AG04449 (cell line): Measurements from ENCODE around the gene LCTL.

ENCODE experiments used
- CTCF ChIA-PET: fragments of 350-600 bp; formaldehyde crosslinking; extraction: SDS; loops from one replicate; lab custom pipeline; 2021; ENCODE audit warnings: antibody characterized with exemption; lab: Yijun Ruan, JAX
- POLR2A ChIA-PET: fragments of 400-600, 350-600 bp; formaldehyde crosslinking; extraction: SDS; loops from one replicate; lab custom pipeline; 2020; ENCODE audit warnings: antibody characterized with exemption, inconsistent platforms; lab: Yijun Ruan, JAX
- DNase-seq: peaks from one replicate; pipeline ENCODE4 v3.0.0-alpha.2; 2010; ENCODE audit warnings: low read depth, low spot score
- H3K4me3 ChIP-seq: 2 replicates; pipeline ENCODE4 v1.5.1; 2011; ENCODE audit warnings: low read depth, mild to moderate bottlenecking, control low read depth, low read length
- TF ChIP-seq, protein P1 (sequence below): IDR thresholded peaks from one replicate; pipeline ENCODE4 v1.5.1; 2011; ENCODE audit warnings: mild to moderate bottlenecking, moderate library complexity, low read length, control low read depth, inconsistent platforms; ENCODE audit not compliant: insufficient read depth; ENCODE audit errors: missing control alignments

LCTL gene

GRCh38 chr15:66564136-66565041 is 1.4 kb downstream of the LCTL start:
- ChIA-PET POLR2A (interaction anchor here (0.7 kb wide), 1 partner anchor 66 kb away, joined by 3 read pairs; no protein-coding TSS in a partner anchor), CTCF (interaction anchor here (0.9 to 5.1 kb wide), 8 partner anchors 9 to 287 kb away, joined by 3 to 88 read pairs (median 18); partner anchors contain the start of gene SNAPC5)
- TF ChIP-seq, protein P1, sequence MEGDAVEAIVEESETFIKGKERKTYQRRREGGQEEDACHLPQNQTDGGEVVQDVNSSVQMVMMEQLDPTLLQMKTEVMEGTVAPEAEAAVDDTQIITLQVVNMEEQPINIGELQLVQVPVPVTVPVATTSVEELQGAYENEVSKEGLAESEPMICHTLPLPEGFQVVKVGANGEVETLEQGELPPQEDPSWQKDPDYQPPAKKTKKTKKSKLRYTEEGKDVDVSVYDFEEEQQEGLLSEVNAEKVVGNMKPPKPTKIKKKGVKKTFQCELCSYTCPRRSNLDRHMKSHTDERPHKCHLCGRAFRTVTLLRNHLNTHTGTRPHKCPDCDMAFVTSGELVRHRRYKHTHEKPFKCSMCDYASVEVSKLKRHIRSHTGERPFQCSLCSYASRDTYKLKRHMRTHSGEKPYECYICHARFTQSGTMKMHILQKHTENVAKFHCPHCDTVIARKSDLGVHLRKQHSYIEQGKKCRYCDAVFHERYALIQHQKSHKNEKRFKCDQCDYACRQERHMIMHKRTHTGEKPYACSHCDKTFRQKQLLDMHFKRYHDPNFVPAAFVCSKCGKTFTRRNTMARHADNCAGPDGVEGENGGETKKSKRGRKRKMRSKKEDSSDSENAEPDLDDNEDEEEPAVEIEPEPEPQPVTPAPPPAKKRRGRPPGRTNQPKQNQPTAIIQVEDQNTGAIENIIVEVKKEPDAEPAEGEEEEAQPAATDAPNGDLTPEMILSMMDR, result no peak

DNA sequence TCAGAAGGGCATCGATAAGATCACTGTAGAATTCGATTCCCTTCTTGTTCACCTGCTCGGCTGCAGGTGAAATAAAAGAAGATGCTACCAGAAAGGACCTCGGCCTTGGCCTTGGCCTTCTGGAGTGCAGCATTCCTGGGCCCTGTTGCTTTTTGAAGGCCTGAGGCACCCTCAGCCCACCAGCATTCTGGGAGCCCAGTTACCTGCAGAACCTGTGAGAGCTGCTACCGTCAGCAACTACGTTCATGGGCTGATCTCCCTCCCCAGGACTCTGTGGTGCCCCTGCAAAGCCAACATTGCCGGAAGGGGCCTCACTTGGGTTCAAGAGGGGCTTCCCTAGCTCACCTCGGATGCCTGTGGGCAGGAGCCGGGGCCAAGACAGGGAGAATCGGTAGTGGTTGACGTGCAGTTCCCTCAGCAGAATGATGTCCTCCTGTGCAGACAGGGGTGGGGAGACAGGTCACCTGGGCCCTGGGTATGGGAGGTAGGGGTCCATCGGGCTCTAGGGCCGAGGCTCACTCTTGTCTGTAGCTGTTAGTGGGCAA is 2.2 kb downstream of the LCTL start:
- DNase-seq, result no peak
- no peak overlapping the region for H3K4me3 ChIP-seq
- CTCF ChIA-PET, result interaction anchor here (0.9 to 4.2 kb wide), 3 partner anchors 9 to 288 kb away, joined by 3 to 30 read pairs (median 4); no protein-coding TSS in a partner anchor
- POLR2A ChIA-PET, result interaction anchor here (0.7 kb wide), 1 partner anchor 65 kb away, joined by 3 read pairs; no protein-coding TSS in a partner anchor
- TF ChIP-seq, protein P1, result no peak

More at GRCh38 chr15:66564136-66565041, 1.4 kb downstream of the LCTL start:
- no peak overlapping the region for H3K4me3 ChIP-seq
- no peak for DNase-seq

DNA sequence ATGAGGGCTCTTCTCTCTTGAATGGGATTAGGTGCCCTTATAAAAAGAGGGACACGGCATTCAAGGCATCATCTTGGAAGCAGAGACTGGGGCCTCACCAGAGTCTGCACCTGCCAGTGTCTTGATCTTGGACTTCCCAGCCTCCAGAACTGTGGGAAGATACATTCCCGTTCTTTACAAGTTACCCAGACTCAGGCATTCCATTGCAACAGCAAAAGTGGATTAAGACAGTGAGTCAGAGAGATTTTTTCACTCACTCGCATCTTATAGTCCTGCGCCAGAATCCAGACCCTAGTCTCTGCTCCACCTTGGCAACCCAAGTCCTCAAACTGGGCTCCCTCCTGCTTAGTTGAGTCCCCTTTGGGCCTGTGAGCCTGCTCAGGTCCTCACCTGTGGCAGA is 2.7 kb downstream of the LCTL start:
- CTCF ChIA-PET, result interaction anchor here (1.2 kb wide), 1 partner anchor 12 kb away, joined by 4 read pairs; no protein-coding TSS in a partner anchor
- no peak overlapping the region for H3K4me3 ChIP-seq
- TF ChIP-seq, protein P1, result no peak
- POLR2A ChIA-PET, result no interaction called here
- no peak for DNase-seq

DNA sequence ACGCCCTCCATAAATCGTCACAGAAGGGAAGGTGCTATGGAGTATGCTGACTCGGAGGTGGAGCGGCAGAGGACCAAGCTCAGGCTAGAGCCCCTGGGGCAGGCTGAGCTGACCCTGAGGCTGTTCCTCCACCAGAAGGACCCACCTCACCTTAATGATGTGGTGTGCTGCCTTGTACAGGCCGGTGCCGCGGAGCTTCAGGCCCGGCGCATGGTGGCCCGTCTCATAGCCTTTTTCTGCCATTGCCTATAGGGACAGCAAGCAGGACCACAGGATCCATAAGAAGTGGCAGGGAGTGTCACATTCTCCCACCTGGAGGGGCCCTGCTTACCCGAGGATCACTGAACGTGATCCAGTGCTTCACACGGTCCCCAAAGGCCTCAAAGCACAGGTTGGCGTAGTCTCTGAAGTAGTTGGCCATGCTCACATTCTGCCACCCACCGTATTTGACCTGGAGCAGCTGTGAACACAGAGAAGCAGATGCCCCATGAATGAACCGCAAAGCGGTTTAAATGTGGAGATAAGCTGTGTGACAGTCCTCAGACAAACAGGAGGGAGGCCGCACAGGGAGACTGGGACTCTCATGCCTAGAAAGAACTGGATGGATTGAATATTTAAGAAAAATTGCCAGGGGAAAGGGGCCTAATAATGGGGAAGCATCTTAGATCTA is 4.8 kb downstream of the LCTL start:
- POLR2A ChIA-PET, result no interaction called here
- no peak overlapping the region for H3K4me3 ChIP-seq
- TF ChIP-seq, protein P1, result no peak
- CTCF ChIA-PET, result interaction anchor here (0.9 to 2.0 kb wide), 3 partner anchors 13 to 137 kb away, joined by 3 to 5 read pairs (median 4); partner anchors contain the start of gene SNAPC5
- no peak for DNase-seq

DNA sequence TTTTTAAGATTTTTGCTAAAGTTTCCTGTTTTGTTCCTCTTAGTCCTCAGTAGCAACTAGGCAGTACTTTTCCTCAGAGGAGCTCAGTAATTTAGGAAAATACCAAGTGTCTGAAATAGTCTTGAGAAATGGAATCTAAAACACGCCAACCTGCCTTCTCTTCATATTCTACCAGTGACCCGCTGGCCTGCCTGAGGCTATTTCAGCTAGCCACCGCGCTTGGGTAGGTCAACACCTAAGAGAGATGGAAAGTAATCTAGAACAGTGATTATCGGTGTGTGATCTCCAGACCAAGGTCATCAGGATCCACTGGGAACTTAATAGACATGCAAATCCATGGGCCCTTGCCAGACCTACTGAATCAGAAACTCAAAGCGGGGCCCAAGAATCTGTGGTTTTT is 7.5 kb downstream of the LCTL start:
- H3K4me3 ChIP-seq, result no peak overlapping the region
- no peak for DNase-seq
- CTCF ChIA-PET, result interaction anchor here (6.5 kb wide), 1 partner anchor 8 kb away, joined by 37 read pairs; the partner anchor contains the start of gene LCTL
- POLR2A ChIA-PET, result interaction anchor here (0.6 kb wide), 1 partner anchor 672 kb away, joined by 3 read pairs; no protein-coding TSS in a partner anchor
- TF ChIP-seq, protein P1, result no peak
